Kasumi-1 (cell line): Measurements from ENCODE around the gene ATP2B2.

Experiments used
- DNase-seq, 2 experiments: peaks; one replicate each; lab custom pipeline; 2025; lab: John Stamatoyannopoulos, UW

The ATP2B2 gene

DNA sequence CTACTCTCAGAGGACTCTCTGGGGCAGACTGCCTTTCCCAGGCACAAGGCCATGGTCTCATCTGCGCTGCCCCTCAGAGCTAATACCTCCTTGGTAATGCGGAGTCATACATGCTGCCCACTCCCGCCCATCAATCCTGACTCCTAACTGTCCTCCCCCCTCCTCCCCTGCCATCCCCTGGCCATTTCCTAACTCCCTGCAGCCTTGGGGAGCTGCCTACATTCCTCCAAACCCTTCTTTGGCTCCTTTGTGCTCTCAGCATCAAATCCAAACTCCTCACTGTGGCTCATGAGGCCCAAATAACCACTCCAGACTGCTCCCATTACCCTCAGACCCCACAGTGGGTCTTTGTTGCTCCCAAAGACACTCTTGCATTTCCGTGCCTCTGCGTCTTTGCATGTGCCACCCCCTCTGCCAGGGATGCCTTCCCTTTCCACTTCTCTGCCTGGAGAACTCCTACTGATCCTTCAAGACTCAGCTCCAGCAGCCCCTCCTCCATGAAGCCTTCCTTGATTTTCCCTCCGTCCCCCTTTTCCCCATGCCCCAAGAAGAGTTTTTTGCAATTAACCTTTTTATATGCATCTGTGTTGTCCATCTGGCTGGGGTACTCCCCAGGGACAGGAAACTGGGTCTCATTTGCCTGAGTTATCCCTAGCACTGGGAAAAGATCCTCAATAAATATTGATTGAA is 5.5 kb upstream of the ATP2B2 start:
- no peak for DNase-seq

DNA sequence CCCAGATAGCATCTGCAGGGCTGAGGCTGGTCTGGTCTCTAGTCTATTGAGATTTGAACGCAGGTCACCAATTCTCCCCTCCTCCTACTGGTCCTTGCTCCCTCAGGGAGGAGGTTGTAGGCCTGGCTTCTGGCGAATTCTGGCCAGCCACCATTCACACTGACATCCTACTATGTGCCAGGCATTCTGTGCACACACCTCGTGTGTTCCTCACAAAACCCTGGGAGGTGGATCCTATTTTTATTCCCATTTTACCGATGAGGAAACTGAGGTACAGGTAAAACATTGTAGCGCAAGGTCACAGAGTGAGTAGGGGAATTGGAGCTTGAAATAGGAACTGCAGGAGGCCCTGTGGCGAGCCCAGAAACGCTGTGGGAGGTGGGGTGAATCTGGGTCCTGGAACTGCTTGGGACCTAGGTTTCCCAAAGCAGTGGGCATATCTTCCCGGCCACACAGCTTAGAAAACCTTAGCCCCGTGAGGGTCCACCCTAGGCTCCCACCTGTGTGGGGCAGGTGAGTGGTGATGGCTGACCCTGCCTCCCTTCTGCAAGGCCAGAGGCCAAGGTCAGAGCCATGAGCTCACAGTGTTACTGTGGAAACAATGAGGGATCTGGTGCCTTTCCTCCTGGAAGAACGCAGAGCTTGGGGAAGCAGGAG is 4.8 kb upstream of the ATP2B2 start:
- no peak for DNase-seq

DNA sequence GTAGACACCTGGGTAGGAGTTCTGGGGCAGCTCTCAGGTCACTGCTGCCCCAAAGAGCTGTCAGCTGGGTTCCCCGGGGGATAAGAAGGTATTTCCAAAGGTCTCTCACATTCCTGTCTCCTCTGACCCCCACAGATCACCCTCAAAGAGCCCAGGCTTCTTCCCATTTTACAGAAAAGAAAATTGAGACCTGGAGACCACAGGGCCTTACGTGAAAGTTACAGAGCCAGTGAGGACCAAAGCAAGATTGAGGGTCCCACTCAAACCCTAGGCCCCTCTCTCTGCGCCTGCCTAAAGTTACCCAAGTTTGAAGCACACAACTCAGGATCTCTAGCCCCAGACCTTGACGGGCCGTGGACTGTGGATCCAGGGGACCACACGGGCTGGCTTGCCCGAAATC is 3.9 kb upstream of the ATP2B2 start:
- no peak for DNase-seq

DNA sequence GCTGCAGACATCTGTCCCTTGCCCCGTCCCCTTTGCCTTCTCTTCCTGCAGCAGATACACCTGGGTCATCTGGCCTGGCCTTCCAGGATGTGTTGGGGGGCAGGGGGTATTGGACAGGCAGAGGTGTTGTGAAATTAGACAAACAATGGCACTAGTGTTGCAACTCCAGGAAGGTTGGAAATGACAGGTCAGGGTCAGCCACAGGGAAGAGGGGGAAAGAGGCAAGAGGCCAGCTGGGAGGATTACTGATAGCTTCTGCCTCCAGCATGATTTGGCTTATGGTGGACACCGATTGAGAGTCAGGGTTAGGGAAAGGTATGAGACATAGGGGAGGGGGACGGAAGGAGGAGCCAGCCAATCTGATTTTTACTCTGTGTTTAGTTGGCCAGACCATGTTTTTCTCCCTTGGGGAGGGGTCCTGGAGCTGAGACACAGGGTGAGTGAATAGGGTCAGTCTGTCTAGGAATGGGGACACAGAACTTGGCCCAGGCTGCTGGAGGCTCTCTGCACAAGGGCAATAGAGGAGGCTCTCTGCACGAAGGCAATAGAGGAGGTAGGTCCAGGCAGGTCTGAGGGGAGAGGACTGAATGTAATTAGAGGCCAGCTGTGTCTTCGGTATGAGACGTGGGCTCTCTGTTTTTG is 3.4 kb upstream of the ATP2B2 start:
- no peak for DNase-seq

DNA sequence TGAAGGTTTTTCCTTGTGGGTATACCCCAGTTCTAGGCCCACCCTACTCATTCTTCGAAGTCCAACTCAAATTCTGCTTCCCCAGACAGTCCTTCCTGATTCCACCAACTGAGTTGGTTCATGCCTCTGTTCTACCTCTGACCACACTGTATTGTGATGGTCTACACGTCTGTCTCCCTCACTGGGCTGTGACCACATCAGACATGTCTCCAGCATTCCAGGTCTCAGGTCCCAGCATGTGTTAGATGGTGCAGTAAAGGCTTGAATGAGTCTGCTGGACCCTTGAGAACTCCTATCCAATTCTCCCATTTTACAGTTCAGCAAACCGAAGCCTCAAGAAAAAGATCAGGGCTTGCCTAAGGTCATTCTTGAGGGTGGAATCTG is 2.8 kb upstream of the ATP2B2 start:
- no peak for DNase-seq

DNA sequence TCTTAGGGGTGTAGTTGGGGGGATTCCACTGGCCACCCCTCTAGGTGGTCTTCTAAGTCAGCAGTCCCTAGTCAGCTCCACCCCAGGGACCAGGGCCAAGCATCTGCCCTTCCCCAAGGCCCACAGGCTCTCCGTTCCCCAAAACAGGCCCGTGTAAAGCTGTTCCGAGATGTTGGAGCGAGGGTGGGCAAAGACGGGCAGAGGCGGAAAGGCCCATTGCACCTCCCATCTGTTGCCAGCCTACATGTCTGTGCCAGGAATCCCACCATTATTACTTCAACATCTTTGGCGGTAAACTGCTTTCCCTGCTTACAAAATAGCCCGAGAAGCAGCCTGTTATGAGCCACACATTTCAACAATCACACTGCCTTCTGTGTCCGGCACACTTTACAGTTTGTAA is 1.9 kb upstream of the ATP2B2 start:
- no peak for DNase-seq

DNA sequence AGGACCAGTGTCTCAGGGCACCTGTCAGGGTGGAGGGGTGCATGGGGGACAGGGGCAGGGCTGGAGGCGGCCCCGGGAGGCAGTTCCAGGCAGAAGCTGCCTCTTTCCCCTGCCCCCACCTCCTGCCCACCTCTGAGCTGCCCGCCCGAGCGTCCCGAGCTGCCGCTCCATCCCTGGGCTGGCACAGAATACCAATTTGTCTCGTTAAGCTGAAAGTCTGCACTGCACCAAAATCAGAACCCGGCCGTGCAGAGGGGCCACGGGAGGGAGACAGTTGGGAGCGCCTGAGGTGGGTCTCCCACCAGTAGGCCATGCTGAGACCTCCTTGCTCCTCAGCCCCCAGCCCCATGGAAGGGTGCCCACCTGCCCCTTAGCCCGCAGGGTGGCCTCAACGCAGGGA is 1.3 kb upstream of the ATP2B2 start:
- DNase-seq: no peak

DNA sequence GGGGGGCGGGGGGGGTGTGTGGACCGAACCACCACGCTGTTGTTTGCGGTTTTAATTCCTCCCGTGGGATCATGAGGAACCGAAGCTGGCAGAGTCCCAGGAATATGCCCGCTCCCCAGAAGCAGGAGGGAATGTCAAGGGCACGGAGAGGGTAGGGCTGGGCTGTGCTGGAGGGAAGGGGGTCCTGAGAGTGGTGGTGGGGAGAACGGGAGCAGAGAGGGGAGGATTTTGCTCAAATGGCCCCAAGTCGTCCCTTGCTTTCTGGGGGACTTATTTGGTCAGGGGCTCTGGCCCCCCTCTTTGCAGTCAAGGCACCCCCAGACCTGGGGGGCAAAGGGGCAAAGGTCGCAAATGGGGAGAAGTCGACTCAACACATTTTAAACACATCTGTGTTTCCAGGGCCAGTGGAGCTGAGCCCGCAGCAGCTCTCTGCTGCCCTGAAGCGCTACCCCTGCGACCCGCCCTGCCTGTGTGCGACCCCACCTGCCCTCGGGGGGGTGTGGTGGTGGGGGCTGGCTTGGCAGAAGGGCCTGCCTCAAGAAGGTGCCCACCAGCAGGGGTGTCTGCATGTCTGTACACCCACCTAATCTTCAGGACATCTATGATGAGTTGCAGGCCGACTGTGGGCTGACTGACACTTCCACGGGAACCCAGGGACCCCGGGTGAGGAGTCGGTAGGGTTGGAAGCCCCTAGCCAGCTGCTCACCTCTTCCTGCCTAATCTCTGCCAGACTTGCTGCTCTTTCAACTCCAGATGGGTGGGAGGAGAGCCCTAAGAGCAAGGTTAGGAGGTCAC is 602 bp upstream of the ATP2B2 start:
- no peak for DNase-seq

DNA sequence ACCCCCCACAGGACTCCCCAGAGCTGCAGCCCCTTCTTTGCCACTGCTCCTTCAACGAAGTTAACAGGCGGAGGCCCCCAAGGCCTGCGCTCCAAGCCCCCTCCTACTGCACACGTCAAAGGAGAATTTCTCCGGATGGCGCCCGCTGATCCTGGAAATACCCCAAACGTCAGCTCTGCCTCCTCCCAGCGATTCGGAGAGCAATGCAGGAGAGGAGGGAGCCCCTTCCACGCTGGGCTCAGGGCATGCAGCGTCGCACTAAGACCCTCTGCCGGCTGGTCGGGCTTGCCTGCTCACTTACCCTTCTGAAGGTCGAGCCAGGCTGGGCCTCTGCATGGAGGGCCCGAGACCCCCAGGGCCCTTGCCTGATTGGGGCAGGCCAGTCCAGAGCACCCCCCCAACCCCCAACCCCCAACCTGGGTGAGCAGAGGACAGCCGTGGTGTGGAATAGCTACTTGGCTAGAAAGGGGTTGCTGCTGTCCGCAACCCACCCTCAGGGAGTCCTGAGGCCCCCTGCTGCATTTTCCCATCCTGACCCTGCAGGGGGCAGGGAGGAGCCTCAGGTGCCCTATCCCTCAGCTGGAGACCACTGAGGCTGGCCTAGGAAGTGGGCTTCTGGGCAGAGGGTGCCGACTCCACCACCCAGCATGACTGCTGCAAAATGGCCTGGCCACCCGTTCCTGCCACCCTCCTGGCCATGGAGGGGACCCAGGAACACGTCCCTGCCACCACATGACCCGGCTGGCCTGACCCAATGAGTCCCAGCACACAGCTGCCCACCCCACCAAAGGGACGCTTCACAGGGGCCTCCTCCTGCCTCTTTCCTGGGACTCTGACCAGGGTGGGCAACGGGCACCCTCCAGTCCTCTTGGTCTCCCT is 976 bp downstream of the ATP2B2 start:
- DNase-seq: no peak

DNA sequence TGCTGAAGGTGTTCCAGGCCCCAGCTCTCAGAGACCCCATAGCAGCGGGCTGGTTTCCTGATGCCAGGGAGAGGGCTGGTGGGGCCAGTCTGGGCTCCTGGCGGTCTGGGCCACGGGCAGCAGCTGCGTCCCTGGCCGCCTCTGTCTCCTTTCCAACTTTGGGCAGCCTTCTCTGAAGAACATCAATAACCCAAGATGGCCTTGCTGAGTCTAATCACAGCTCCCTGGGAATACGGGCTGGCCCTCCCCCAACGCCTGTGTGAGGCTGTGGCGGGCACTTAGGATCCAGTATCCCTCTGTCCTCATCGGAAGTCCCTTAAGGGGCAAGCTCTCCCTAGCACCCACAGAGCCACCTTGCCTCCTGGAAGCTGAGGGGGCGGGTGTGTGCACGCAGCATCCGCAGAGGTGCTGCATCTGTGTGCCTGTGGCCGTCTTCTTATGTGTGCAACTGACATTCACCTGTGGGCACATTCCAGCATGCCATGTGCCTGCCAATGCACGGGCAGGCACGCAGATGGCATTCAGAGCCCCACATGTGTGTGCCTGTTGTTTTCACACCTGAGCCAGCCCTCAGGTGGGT is 2.1 kb downstream of the ATP2B2 start:
- DNase-seq: no peak

DNA sequence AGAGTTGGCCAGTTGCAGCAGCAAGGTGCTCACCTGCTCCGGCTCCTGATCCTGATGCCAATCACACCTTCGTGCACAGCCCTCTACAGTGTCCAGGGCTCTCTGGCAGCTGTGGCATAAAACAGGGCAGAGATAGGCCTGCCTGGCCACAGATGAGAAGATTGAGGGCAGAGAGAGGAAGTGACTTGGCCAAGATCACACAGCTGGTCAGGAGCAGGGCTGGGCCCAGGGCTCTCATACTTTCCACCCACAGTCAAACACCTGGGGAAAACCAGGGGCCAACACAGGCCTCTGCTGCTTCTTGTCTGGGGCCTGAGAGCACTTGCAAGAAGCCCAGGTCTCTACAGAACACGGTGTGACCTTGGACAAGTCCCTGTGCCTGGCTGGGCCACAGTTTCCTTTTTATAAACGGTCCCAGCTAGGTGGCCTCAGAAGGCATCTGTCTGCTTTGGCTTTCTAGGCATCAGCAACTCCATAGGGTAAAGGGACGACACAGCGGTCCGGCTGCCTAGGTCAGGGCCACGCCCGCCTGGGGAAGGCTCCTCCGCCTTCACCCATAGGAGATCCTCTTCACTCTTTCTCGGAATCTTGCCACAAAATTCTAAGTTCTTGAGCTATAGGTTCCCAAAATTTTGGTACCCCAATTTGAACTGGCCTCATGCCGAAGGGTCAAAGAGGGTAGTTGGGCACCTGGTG is 3.1 kb downstream of the ATP2B2 start:
- DNase-seq: no peak

DNA sequence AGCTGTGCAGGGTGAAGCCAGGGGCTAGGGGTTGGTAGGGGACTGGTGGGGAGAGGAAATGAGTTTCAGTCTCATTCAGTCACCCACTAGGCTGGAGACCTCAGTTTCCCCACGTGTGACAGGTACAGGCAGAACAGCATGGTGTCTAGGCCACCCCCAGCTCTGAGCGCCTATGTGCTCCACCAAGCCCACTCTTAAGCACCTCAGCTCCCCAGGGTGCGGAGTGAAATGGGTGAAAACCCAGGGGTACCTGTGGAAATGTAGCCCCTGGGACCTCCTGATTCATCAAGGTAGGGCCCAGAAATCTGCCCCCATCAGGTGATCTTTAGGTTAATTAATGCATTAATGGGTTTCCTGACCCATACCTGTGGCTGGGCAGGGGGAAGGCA is 3.7 kb downstream of the ATP2B2 start:
- DNase-seq: no peak

DNA sequence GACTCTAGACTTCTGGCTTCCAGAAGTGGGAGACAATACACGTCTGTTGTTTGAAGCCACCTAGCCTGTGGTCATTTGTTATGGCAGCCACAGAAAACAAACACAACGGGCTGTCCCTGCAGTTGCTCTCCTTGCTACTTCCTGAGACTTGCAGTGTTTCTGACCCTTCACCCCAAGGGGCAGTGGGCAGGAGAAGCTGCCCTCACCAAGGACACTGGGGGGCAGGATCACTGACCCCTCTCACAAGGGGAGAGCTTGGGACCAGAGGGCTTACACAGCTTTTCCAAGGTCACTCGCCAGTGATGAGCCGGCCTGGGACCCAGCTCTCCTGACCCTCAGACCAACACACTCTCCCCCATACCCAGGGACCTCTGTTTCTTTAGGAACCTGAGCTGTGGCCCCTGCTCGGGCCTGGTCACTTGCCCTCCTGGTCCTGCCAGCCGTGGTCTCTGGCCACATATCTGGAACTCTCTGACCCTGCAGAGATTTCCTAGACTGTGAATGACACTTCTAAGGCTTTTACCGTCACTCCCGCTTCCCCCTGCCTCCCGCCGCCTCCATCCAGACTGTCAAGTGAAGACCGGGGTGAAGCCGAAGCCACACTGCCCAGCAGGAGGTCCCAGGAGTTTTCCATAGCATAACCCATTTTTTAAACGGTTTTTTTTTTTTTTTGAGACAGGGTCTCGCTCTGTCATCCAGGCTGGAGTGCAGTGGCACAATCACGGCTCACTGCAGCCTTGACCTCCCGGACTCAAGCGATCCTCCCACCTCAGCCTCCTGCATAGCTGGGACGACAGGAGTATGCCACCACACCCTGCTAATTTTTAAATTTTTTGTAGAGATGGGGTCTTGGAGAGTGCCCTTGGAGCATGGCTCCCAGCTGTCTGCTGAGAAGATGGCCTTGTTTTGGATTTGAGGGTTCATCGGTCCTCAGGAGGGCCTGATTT is 4.4 kb downstream of the ATP2B2 start:
- DNase-seq: no peak

DNA sequence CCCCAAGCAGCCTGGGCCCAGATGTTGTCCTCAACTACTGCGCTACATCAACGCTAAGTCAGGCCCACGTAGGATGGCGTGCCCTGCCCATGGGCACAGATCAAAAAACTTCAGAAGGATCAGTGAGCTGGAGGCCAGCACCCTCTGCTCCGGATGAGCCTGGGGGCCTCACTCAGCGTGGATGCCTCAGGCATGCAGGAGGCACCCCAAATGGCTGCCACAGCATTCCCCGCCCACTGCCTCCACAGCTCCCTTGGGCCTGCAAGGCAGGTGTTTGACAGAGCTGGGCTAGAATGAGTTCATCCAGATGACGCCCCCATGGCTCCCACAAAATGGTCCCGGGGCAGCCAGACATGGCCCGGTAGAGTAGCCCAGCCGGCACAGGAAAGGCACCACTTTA is 7.1 kb downstream of the ATP2B2 start:
- DNase-seq: no peak

DNA sequence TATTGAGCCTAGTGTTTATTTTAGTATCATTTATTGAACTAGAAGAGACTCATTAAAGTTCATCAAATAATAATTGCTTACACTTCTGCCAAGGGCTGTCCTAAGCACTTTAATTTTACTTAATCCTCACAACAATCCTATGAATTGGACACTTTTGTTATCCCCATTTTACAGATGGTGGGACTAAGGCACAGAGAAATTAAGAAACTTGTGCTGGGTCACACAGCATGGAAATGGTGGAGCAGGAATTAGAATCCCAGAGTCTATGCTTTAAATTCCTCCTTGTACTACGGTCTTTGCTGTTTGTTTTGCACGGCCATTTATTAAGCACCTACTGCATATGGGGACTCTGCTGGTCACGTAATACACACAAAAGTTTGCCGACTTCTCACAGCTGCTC is 7.9 kb downstream of the ATP2B2 start:
- DNase-seq: no peak

DNA sequence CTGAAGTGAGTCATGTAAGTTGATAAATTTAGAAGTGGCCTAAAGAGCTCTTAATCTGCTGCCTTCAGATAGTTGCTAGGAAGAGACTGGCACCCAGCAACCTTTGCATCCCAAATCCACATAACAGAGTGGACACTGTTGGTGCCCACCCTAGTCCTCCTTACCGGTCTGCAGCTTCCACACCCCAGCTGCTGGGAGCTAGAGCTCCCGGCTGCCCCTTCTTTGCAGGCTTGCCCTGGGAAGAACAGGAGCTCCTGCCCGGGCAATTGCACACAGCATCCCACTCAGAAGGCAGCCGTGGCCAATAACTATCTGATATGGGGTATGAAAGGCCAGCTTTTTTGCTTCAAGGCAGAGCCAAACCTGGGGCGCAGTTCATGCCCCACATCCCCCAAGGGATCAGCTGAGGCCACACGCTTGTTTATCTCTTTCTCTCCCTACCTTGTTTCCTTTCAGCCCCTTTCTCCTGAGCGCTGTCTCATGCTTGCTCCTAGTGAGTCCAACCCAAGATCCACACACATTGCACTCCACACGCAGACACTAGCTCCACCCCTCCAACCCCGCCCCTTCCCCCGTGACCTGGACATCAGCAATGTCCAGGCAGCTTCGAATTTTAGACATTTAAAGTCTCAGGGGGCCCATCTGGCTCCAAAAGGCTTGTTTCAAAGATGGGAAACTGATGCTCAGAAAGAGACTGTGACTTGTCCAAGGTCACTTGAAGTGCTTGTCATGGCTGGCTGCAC is 9.1 kb downstream of the ATP2B2 start:
- no peak for DNase-seq

DNA sequence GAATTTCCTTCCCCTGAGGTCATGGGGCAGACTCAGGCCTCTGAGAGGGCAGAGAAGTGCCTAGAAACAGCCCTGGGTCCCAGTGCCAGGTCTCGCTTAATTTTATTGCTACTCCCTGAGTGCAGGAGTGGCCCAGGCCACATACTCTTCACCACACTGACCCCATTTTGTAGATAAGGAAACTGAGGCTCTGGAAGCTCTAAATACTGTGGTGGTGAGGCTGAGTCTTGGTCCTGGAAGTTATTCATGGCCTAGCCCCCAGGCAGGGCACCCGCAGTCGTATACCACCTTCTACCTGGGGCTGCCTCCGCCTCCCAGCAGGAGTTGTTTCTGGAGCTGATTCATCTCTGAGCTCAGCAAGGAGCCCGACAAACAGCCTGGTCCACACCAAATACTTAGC is 9.8 kb downstream of the ATP2B2 start:
- no peak for DNase-seq

DNA sequence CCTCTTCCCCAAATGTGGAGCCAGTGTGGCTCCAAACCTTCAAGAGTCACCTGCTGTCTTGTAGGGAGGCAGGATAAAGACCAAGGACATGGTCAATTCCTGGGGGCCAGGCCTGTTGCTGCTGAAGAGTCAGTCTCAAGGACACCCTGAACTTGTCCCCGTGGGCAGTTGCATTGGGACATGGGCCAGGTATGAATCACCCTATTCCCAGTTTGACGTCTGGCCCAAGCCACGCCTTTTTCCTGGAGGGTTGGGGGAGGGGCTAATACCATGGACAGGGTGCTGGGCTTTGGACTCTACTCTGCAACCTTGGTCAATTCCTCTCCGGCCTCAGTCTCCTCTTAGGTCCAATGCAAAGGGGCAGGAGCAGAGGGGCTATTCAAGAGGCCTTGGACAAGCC is 10.4 kb downstream of the ATP2B2 start:
- no peak for DNase-seq

DNA sequence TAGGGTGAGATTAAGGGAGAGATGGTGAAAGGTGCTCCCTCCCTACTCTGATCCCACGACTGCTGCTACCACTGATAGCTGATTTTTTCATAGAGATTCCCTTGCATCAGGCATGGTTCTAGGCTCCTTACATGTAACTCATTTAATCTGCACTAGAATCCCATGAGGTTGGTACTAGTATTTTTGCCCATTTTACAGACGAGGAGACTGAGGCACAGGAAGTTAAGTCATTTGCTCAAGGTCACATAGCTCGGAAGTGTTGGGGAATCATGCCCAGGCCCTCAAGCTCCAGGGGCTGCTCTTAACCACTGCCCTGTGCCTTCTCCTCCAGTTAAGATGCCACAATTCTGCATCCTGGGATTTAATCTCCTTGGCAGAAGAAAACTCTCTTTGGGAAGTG is 11.2 kb downstream of the ATP2B2 start:
- no peak for DNase-seq
